ENCODE measurements around the gene FHOD3.

DNA sequence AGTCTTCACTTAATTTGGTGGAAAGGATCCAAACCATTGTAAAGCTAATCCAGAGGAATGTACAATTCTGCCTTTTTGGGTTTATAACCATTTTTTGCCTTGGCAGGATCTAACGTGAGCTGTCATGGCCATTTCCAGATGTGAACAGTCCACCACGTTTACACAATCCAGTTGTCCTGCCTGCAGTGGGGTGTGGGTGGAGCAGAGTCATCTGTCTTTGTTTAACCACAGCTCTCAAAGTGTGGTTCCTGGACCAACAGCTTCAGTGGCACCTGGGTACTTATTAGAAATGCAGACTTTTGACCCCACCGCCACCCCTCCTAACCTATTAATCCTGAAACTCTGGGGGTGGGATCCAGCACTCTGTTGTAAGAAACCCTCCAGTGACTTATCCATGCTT, 35.9 kb downstream of the FHOD3 start:
- TF ChIP-seq, protein P1, sequence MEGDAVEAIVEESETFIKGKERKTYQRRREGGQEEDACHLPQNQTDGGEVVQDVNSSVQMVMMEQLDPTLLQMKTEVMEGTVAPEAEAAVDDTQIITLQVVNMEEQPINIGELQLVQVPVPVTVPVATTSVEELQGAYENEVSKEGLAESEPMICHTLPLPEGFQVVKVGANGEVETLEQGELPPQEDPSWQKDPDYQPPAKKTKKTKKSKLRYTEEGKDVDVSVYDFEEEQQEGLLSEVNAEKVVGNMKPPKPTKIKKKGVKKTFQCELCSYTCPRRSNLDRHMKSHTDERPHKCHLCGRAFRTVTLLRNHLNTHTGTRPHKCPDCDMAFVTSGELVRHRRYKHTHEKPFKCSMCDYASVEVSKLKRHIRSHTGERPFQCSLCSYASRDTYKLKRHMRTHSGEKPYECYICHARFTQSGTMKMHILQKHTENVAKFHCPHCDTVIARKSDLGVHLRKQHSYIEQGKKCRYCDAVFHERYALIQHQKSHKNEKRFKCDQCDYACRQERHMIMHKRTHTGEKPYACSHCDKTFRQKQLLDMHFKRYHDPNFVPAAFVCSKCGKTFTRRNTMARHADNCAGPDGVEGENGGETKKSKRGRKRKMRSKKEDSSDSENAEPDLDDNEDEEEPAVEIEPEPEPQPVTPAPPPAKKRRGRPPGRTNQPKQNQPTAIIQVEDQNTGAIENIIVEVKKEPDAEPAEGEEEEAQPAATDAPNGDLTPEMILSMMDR (IDR thresholded peaks at IDR 0.05) = no peak
- TF ChIP-seq EZH2 (IDR thresholded peaks at IDR 0.05; ENCODE audit: borderline replicate concordance, insufficient read depth, low read depth, low read length, poor library complexity, severe bottlenecking) = no peak

Data from B cell (primary cell).